K562 (cell line): ENCODE measurements around the gene GDF2.

ENCODE experiments used
- TF ChIP-seq, protein P1 (sequence below), 3 experiments: IDR thresholded peaks in 2 of 3; conservative IDR thresholded peaks in 1 of 3; 2 replicates each; pipeline ENCODE4 v1.5.1; 2011 to 2012; ENCODE audit warnings: low read length in 3 of 3, mild to moderate bottlenecking in 3 of 3, control low read depth in 2 of 3, improper control_type of control experiment in 1 of 3, inconsistent platforms in 1 of 3, low read depth in 1 of 3, mixed read lengths in 1 of 3, moderate library complexity in 1 of 3; ENCODE audit not compliant: insufficient read depth in 2 of 3
- TF ChIP-seq, protein P2 (sequence below), 2 experiments: fragments of 450-650 bp in 1 of 2; sonication (generic) in 1 of 2; formaldehyde crosslinking; conservative IDR thresholded peaks; 2 replicates each; pipeline versions ENCODE4 v1.4.0 to v1.8.1; 2020 to 2022; ENCODE audit warnings: mild to moderate bottlenecking in 1 of 2, missing genetic modification reagents in 1 of 2

DNA sequence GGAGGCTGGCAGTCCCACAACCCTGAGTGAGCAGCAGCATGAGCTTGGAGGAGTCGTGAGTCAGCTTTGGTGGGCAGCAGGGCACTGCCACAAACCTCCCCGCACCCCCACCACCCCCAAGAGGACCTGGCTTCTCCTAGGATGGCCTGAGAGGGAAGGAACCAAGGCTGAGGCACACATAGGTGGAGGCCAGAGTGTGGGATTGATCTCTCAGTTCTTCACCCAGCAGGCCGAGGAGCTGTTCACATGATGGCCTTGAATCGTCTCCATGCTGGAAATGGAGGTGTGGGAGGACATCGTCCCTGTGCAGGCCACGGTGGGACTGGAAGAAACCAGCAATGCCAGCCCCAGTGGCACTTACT is 39.6 kb upstream of the GDF2 start:
- TF ChIP-seq, protein P1, sequence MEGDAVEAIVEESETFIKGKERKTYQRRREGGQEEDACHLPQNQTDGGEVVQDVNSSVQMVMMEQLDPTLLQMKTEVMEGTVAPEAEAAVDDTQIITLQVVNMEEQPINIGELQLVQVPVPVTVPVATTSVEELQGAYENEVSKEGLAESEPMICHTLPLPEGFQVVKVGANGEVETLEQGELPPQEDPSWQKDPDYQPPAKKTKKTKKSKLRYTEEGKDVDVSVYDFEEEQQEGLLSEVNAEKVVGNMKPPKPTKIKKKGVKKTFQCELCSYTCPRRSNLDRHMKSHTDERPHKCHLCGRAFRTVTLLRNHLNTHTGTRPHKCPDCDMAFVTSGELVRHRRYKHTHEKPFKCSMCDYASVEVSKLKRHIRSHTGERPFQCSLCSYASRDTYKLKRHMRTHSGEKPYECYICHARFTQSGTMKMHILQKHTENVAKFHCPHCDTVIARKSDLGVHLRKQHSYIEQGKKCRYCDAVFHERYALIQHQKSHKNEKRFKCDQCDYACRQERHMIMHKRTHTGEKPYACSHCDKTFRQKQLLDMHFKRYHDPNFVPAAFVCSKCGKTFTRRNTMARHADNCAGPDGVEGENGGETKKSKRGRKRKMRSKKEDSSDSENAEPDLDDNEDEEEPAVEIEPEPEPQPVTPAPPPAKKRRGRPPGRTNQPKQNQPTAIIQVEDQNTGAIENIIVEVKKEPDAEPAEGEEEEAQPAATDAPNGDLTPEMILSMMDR (IDR thresholded peaks at IDR 0.05 in 2 of 3, conservative IDR thresholded peaks at IDR 0.05 in 1 of 3; ENCODE audit: insufficient read depth in 2 of 3, low read depth in 1 of 3, low read length in 3 of 3), result no peak
- TF ChIP-seq, protein P2, sequence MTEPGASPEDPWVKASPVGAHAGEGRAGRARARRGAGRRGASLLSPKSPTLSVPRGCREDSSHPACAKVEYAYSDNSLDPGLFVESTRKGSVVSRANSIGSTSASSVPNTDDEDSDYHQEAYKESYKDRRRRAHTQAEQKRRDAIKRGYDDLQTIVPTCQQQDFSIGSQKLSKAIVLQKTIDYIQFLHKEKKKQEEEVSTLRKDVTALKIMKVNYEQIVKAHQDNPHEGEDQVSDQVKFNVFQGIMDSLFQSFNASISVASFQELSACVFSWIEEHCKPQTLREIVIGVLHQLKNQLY (CRISPR knock-in tag; conservative IDR thresholded peaks at IDR 0.05), result no peak
